GM18502 (cell line): ENCODE measurements around the gene ECSIT.

Experiments
- ATAC-seq: cut with Tn5 transposase; IDR thresholded peaks from one replicate; pipeline ENCODE4 v1.9.1; 2021; ENCODE audit warnings: mild to moderate bottlenecking; ENCODE audit not compliant: unreplicated experiment, poor library complexity

The ECSIT gene

GRCh38 chr19:11551603-11552235, 22.8 kb upstream of the ECSIT start:
- no peak for ATAC-seq

GRCh38 chr19:11550265-11550664, 21.3 kb upstream of the ECSIT start:
- ATAC-seq: no peak

- ATAC-seq: no peak
These were observed 20.5 kb upstream of the ECSIT start for GRCh38 chr19:11549386-11549953.

- ATAC-seq: no peak
These were observed 19.2 kb upstream of the ECSIT start for GRCh38 chr19:11547929-11548700.

GRCh38 chr19:11541238-11541637, 12.3 kb upstream of the ECSIT start:
- no peak for ATAC-seq

GRCh38 chr19:11540645-11541044, 11.7 kb upstream of the ECSIT start:
- no peak for ATAC-seq

GRCh38 chr19:11539495-11540365, 10.8 kb upstream of the ECSIT start:
- no peak for ATAC-seq

GRCh38 chr19:11538232-11539036, 9.5 kb upstream of the ECSIT start, which contains the start of gene CNN1:
Gene CNN1 (plus strand): TSS chr19:11538851. CDS start chr19:11538928, 77 bp downstream.
- no peak for ATAC-seq

- ATAC-seq: peak; percentile 66
These were observed 7.1 kb upstream of the ECSIT start for GRCh38 chr19:11535792-11536595.

GRCh38 chr19:11534948-11535347, 6.0 kb upstream of the ECSIT start:
- no peak for ATAC-seq

GRCh38 chr19:11534538-11534937, 5.6 kb upstream of the ECSIT start:
- ATAC-seq: no peak

GRCh38 chr19:11530432-11530831, 1.5 kb upstream of the ECSIT start:
- no peak for ATAC-seq

- no peak for ATAC-seq
These were observed 9.8 kb downstream of the ECSIT start for GRCh38 chr19:11519138-11519537.

GRCh38 chr19:11513946-11514345, 15.0 kb downstream of the ECSIT start:
- no peak for ATAC-seq

GRCh38 chr19:11510444-11510843, 18.5 kb downstream of the ECSIT start:
- ATAC-seq: no peak

- ATAC-seq: no peak
These were observed 21.4 kb downstream of the ECSIT start for GRCh38 chr19:11507370-11508078.

- no peak for ATAC-seq
These were observed 22.0 kb downstream of the ECSIT start for GRCh38 chr19:11506967-11507366.

- peak; percentile 25 for ATAC-seq
These were observed 22.8 kb downstream of the ECSIT start for GRCh38 chr19:11506101-11506555.
